DOHH2 (cell line): ENCODE measurements around the gene S100A13.

Experiments
- H3F3A ChIP-seq: fragments of 200-600 bp; sonication (generic), shearing (Covaris generic); 2 replicates; pipeline ENCODE4 v1.6.0; 2016; ENCODE audit warnings: antibody characterized with exemption, mild to moderate bottlenecking; ENCODE audit not compliant: control insufficient read depth, insufficient read depth
- H3K27ac ChIP-seq: fragments of 200-600 bp; sonication (generic); 2 replicates; pipeline ENCODE4 v1.5.1; 2014; ENCODE audit warnings: low read depth, mild to moderate bottlenecking, low read length, moderate library complexity
- H3K27me3 ChIP-seq: fragments of 200-600 bp; sonication (generic); 2 replicates; pipeline ENCODE4 v1.6.1; 2014; ENCODE audit warnings: mild to moderate bottlenecking, low read length, mixed read lengths; ENCODE audit not compliant: control insufficient read depth
- H3K36me3 ChIP-seq: fragments of 200-600 bp; sonication (generic); 2 replicates; pipeline ENCODE4 v1.6.1; 2014; ENCODE audit warnings: mild to moderate bottlenecking, low read length, moderate library complexity, mixed read lengths; ENCODE audit not compliant: control insufficient read depth
- H3K4me1 ChIP-seq: fragments of 200-600 bp; sonication (generic); 2 replicates; pipeline ENCODE4 v1.6.1; 2014; ENCODE audit warnings: mild to moderate bottlenecking, low read length, mixed read lengths; ENCODE audit not compliant: control insufficient read depth
- H3K4me2 ChIP-seq: fragments of 200-600 bp; sonication (generic); 2 replicates; pipeline ENCODE4 v1.6.0; 2014; ENCODE audit warnings: mild to moderate bottlenecking, low read length, moderate library complexity
- H3K4me3 ChIP-seq: fragments of 200-600 bp; sonication (generic); 2 replicates; pipeline ENCODE4 v1.5.1; 2014; ENCODE audit warnings: mild to moderate bottlenecking, low read length, mixed read lengths
- H3K79me2 ChIP-seq: fragments of 200-600 bp; sonication (generic); 2 replicates; pipeline ENCODE4 v1.6.1; 2014; ENCODE audit warnings: mild to moderate bottlenecking, low read length, mixed read lengths; ENCODE audit not compliant: control insufficient read depth
- H3K9me2 ChIP-seq: fragments of 200-600 bp; sonication (generic); replicated peaks from 2 replicates; pipeline ENCODE4 v1.6.1; 2014; ENCODE audit warnings: mild to moderate bottlenecking, low read length, mixed read lengths; ENCODE audit not compliant: control insufficient read depth
- H3K9me3 ChIP-seq: fragments of 200-600 bp; sonication (generic); 2 replicates; pipeline ENCODE4 v1.6.1; 2014; ENCODE audit warnings: antibody characterized with exemption, low read length, mixed read lengths; ENCODE audit not compliant: control insufficient read depth, insufficient read depth
- H4K20me1 ChIP-seq: fragments of 200-600 bp; sonication (generic); 2 replicates; pipeline ENCODE4 v1.6.0; 2014; ENCODE audit warnings: low read depth, mild to moderate bottlenecking, antibody characterized with exemption, low read length, moderate library complexity; ENCODE audit not compliant: control insufficient read depth, insufficient read depth
- CTCF ChIP-seq: fragments of 200-600 bp; sonication (generic); IDR thresholded peaks from one replicate; pipeline ENCODE4 v1.5.1; 2014; ENCODE audit warnings: antibody characterized with exemption, mild to moderate bottlenecking, low read depth, low read length; ENCODE audit not compliant: poor library complexity, severe bottlenecking
- EZH2phosphoT487 ChIP-seq: fragments of 200-600 bp; sonication (generic); IDR thresholded peaks from 2 replicates; pipeline ENCODE4 v1.6.1; 2017; ENCODE audit warnings: borderline replicate concordance, mild to moderate bottlenecking, antibody characterized with exemption, low read length, moderate library complexity, mixed read lengths

Gene S100A13

GRCh38 chr1:153638261-153638660 is 11.0 kb upstream of the S100A13 start:
- no peaks in the 10 kb centered on the region for H3K27me3 ChIP-seq
- H3F3A ChIP-seq = peaks cover 3% of the 10 kb centered on the region; the same call in 1 of the 2 replicates
- TF ChIP-seq CTCF (no peak), EZH2phosphoT487 (no peak)
- peaks cover 12% of the 10 kb centered on the region for H3K4me1 ChIP-seq
- H3K79me2 ChIP-seq = peaks cover 55% of the 10 kb centered on the region
- no peaks in the 10 kb centered on the region for H3K9me2 ChIP-seq
- H3K4me3 ChIP-seq = no peak overlapping the region
- no peaks in the 10 kb centered on the region for H4K20me1 ChIP-seq
- H3K4me2 ChIP-seq = no peak overlapping the region
- no peaks in the 10 kb centered on the region for H3K9me3 ChIP-seq
- H3K36me3 ChIP-seq = peaks cover 83% of the 10 kb centered on the region
- no peak overlapping the region for H3K27ac ChIP-seq

GRCh38 chr1:153636312-153636711 is 9.0 kb upstream of the S100A13 start:
- no peaks in the 10 kb centered on the region for H3K27me3 ChIP-seq
- H3K4me1 ChIP-seq = peaks cover 15% of the 10 kb centered on the region
- no peaks in the 10 kb centered on the region for H3K9me3 ChIP-seq
- peaks cover 54% of the 10 kb centered on the region for H3K79me2 ChIP-seq
- TF ChIP-seq CTCF (no peak), EZH2phosphoT487 (no peak)
- H3K27ac ChIP-seq = no peak overlapping the region
- H3K36me3 ChIP-seq = peaks cover 64% of the 10 kb centered on the region
- no peak overlapping the region for H3K4me2 ChIP-seq
- H3K4me3 ChIP-seq = no peak overlapping the region
- H4K20me1 ChIP-seq = no peaks in the 10 kb centered on the region
- peaks cover 3% of the 10 kb centered on the region; the same call in 1 of the 2 replicates for H3F3A ChIP-seq
- no peaks in the 10 kb centered on the region for H3K9me2 ChIP-seq

- Histone ChIP-seq H3K79me2 (peaks cover 50% of the 10 kb centered on the region), H3K9me3 (no peaks in the 10 kb centered on the region), H3K27me3 (no peaks in the 10 kb centered on the region), H3K36me3 (peaks cover 59% of the 10 kb centered on the region), H3K4me2 (peak overlapping the region; percentile 66; the same call in 1 of the 2 replicates), H3K4me3 (peak overlapping the region; percentile 88), H3F3A (peaks cover 3% of the 10 kb centered on the region; the same call in 1 of the 2 replicates), H3K4me1 (peaks cover 15% of the 10 kb centered on the region), H3K9me2 (no peaks in the 10 kb centered on the region), H3K27ac (no peak overlapping the region), H4K20me1 (no peaks in the 10 kb centered on the region)
- TF ChIP-seq EZH2phosphoT487 (no peak), CTCF (no peak)
Measured at GRCh38 chr1:153635872-153636271, 8.6 kb upstream of the S100A13 start.
